Activated CD8-positive, alpha-beta T cell treated with anti-CD3 and anti-CD28 coated beads for 36 hours (primary cell): Measurements from ENCODE around the gene TMEM125. TPM values are rescaled to one million over a fixed set of nuclear protein-coding genes. Genes with fewer than 3 reads are reported as not detected.

Experiments used
- ATAC-seq: fragments of 200-7000 bp; cut with Tn5 transposase; one replicate; pipeline ENCODE4 v1.10.0; 2021; ENCODE audit warnings: mild to moderate bottlenecking, moderate library complexity
- CTCF ChIA-PET: fragments of 350-600 bp; sonication (Branson Sonifier 250); formaldehyde crosslinking; loops from one replicate; lab custom pipeline; 2021; ENCODE audit warnings: antibody characterized with exemption; lab: Charles Lee
- POLR2A ChIA-PET: fragments of 350-600 bp; sonication (Branson Sonifier 250); formaldehyde crosslinking; loops from one replicate; lab custom pipeline; 2021; ENCODE audit warnings: antibody characterized with exemption; lab: Charles Lee
- DNase-seq: peaks from one replicate; pipeline ENCODE4 v3.0.0-alpha.2; 2020
- H3K27ac Mint-ChIP-seq: one replicate; pipeline ENCODE4 v1.8.0; 2021; ENCODE audit warnings: mild to moderate bottlenecking, mixed read lengths
- H3K27me3 Mint-ChIP-seq: one replicate; pipeline ENCODE4 v1.8.0; 2021; ENCODE audit warnings: mixed read lengths
- H3K36me3 Mint-ChIP-seq: one replicate; pipeline ENCODE4 v1.8.0; 2021; ENCODE audit warnings: low read depth, mixed read lengths
- H3K4me1 Mint-ChIP-seq: one replicate; pipeline ENCODE4 v1.8.0; 2021; ENCODE audit warnings: low read depth, mixed read lengths
- H3K4me3 Mint-ChIP-seq: one replicate; pipeline ENCODE4 v1.8.0; 2021; ENCODE audit warnings: mild to moderate bottlenecking, moderate library complexity, mixed read lengths
- H3K9me3 Mint-ChIP-seq: one replicate; pipeline ENCODE4 v1.8.0; 2021; ENCODE audit warnings: mixed read lengths
- intact Hi-C: fragments of 100-400 bp; cut with micrococcal nuclease; formaldehyde crosslinking; loops from one replicate; pipeline ENCODE4 v1.10.0; 2022
- total RNA-seq, 2 experiments: library from RNA; stranded (reverse); gene quantifications; one replicate each; pipeline ENCODE4 v1.2.3, GENCODE V29; 2021
- TF ChIP-seq, protein P1 (sequence below): fragments of 200-600 bp; IDR thresholded peaks from one replicate; pipeline ENCODE4 v1.8.0; 2022; ENCODE audit warnings: antibody characterized with exemption, mild to moderate bottlenecking

Gene TMEM125
- total RNA-seq, 2 experiments from 2014 or later, result 0.81 TPM; not detected in 1

DNA sequence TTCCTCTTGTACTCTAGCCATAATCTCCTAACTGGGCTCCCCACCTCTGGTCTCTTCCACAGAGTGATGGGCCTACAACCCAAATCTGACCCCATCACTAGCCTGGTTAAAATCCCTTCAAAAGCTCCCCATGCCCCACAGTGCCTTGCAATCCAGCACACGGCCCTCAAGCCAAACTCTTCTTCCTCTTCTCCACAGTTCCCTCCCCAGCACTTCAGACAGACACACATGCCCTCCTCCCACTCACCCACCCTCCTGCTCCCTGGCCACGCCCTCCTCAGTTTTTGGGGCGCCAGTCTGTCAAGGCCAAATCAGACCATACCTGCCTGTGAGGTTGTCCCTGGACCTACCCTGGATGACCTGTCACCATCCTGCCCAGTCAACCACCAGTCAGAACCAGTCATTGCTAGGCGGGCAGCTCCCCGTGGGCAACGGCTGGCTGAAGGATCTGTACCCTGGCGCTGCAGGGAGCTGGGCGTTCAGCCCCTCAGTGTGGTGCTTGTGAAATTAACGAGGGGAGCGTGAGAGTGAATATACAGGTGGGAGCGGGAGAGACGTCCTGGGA is 14.8 kb downstream of the TMEM125 start:
- TF ChIP-seq, protein P1, sequence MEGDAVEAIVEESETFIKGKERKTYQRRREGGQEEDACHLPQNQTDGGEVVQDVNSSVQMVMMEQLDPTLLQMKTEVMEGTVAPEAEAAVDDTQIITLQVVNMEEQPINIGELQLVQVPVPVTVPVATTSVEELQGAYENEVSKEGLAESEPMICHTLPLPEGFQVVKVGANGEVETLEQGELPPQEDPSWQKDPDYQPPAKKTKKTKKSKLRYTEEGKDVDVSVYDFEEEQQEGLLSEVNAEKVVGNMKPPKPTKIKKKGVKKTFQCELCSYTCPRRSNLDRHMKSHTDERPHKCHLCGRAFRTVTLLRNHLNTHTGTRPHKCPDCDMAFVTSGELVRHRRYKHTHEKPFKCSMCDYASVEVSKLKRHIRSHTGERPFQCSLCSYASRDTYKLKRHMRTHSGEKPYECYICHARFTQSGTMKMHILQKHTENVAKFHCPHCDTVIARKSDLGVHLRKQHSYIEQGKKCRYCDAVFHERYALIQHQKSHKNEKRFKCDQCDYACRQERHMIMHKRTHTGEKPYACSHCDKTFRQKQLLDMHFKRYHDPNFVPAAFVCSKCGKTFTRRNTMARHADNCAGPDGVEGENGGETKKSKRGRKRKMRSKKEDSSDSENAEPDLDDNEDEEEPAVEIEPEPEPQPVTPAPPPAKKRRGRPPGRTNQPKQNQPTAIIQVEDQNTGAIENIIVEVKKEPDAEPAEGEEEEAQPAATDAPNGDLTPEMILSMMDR, result no peak
- ATAC-seq, result no peak
- H3K4me3 Mint-ChIP-seq, result no peak overlapping the region
- no peak overlapping the region for H3K27ac Mint-ChIP-seq
- no peak for DNase-seq
- CTCF ChIA-PET, result no interaction called here
- no peaks in the 10 kb centered on the region for H3K9me3 Mint-ChIP-seq
- intact Hi-C loops, result no loop called here
- no peaks in the 10 kb centered on the region for H3K4me1 Mint-ChIP-seq
- H3K36me3 Mint-ChIP-seq, result no peaks in the 10 kb centered on the region
- POLR2A ChIA-PET, result interaction anchor here (1.0 kb wide), 1 partner anchor 9 kb away, joined by 3 read pairs; no protein-coding TSS in a partner anchor
- peaks cover 5% of the 10 kb centered on the region for H3K27me3 Mint-ChIP-seq

GRCh38 chr1:43285269-43285990 is 15.6 kb downstream of the TMEM125 start, which contains the start of gene C1orf210:
Gene C1orf210 (minus strand): TSS chr1:43285581. CDS start chr1:43283270, 2,311 bp downstream.
- Mint-ChIP-seq H3K27me3 (peaks cover 3% of the 10 kb centered on the region), H3K36me3 (no peaks in the 10 kb centered on the region), H3K4me1 (no peaks in the 10 kb centered on the region), H3K9me3 (no peaks in the 10 kb centered on the region), H3K27ac (no peak within 1 kb of the TSS), H3K4me3 (no peak within 1 kb of the TSS)
- ATAC-seq (peak; percentile 47), DNase-seq (peak; percentile 50)
- ChIA-PET POLR2A (interaction anchor here (1.0 kb wide), 1 partner anchor 8 kb away, joined by 3 read pairs; no protein-coding TSS in a partner anchor), CTCF (interaction anchor here (1.2 kb wide), 1 partner anchor 10 kb away, joined by 4 read pairs; no protein-coding TSS in a partner anchor)
- intact Hi-C loops, result no loop called here
- TF ChIP-seq, protein P1, result no peak

- no peak overlapping the region for H3K4me3 Mint-ChIP-seq
These were observed 16.3 kb downstream of the TMEM125 start for GRCh38 chr1:43286115-43286514.

GRCh38 chr1:43286533-43286932 is 16.8 kb downstream of the TMEM125 start:
- Mint-ChIP-seq H3K9me3 (no peaks in the 10 kb centered on the region), H3K4me3 (no peak overlapping the region), H3K36me3 (no peaks in the 10 kb centered on the region), H3K4me1 (no peaks in the 10 kb centered on the region), H3K27me3 (peaks cover 3% of the 10 kb centered on the region), H3K27ac (no peak overlapping the region)
- ChIA-PET POLR2A (no interaction called here), CTCF (no interaction called here)
- intact Hi-C loops, result no loop called here
- DNase-seq (no peak), ATAC-seq (no peak)
- TF ChIP-seq, protein P1, result no peak

More at GRCh38 chr1:43286115-43286514, 16.3 kb downstream of the TMEM125 start:
- Mint-ChIP-seq H3K27ac (no peak overlapping the region), H3K27me3 (peaks cover 3% of the 10 kb centered on the region), H3K36me3 (no peaks in the 10 kb centered on the region), H3K9me3 (no peaks in the 10 kb centered on the region), H3K4me1 (no peaks in the 10 kb centered on the region)
- ATAC-seq (no peak), DNase-seq (no peak)
- TF ChIP-seq, protein P1, result no peak
- ChIA-PET CTCF (interaction anchor here (1.2 kb wide), 1 partner anchor 9 kb away, joined by 4 read pairs; no protein-coding TSS in a partner anchor), POLR2A (no interaction called here)
- intact Hi-C loops, result no loop called here
